Esophagus muscularis mucosa (tissue), 4 donors: ENCODE results near the gene CAND1. TPM values are rescaled to one million over a fixed set of nuclear protein-coding genes. Genes with fewer than 3 reads are reported as not detected.

Experiments
- DNase-seq: peaks from one replicate; pipeline ENCODE4 v3.0.0-alpha.2; 2017; ENCODE audit errors: extremely low spot score
- H3K27ac ChIP-seq, 4 donors: fragments of 200-600 bp; sonication (generic); replicated peaks in 1 of 4; 1 replicate in 3 of 4; 2 replicates in 1 of 4; pipeline ENCODE4 v1.5.1; 2016 to 2019; ENCODE audit warnings: mild to moderate bottlenecking in 1 of 4
- H3K27me3 ChIP-seq, 4 donors: fragments of 200-600 bp; sonication (generic); one replicate each; pipeline versions ENCODE4 v1.5.1 to v1.6.0; 2016 to 2019
- H3K36me3 ChIP-seq, 4 donors: fragments of 200-600 bp; sonication (generic); one replicate each; pipeline ENCODE4 v1.5.1; 2016 to 2019
- H3K4me1 ChIP-seq, 4 donors: fragments of 200-600 bp; sonication (generic); one replicate each; pipeline ENCODE4 v1.5.1; 2016 to 2019
- H3K4me3 ChIP-seq, 4 donors: fragments of 200-600 bp; sonication (generic); 1 replicate in 2 of 4; 2 replicates in 2 of 4; pipeline ENCODE4 v1.5.1; 2016 to 2019; ENCODE audit warnings: mild to moderate bottlenecking in 4 of 4, moderate library complexity in 1 of 4
- H3K9me3 ChIP-seq, 4 donors: fragments of 200-600 bp; sonication (generic); 1 replicate in 3 of 4; 2 replicates in 1 of 4; pipeline ENCODE4 v1.5.1; 2016 to 2019
- EP300 ChIP-seq: sonication (generic); formaldehyde crosslinking; IDR thresholded peaks from one replicate; pipeline ENCODE4 v1.6.1; 2017; ENCODE audit warnings: antibody characterized with exemption
- POLR2A ChIP-seq: fragments of 450-650 bp; IDR thresholded peaks from one replicate; pipeline ENCODE4 v1.6.1; 2017; ENCODE audit warnings: antibody characterized with exemption, moderate library complexity, mild to moderate bottlenecking, low read depth
- POLR2AphosphoS5 ChIP-seq, 2 donors: sonication (generic); formaldehyde crosslinking; IDR thresholded peaks; one replicate each; pipeline ENCODE4 v1.6.1; 2017; ENCODE audit warnings: antibody characterized with exemption in 2 of 2
- WGBS: methylation state at CpG from one replicate; pipeline ENCODE4 v1.1.5; 2018; 5-methylcytosine and 5-hydroxymethylcytosine counted together
- intact Hi-C: fragments of 100-400 bp; cut with DNase I; formaldehyde crosslinking; loops from one replicate; pipeline ENCODE4 v1.15.1; 2023
- total RNA-seq, 4 donors: library from RNA; depleted of rRNA; stranded (reverse); fragments of >200 nt; gene quantifications; one replicate each; pipeline versions ENCODE4 v1.1.0 to v1.2.1, GENCODE V29; 2016
- TF ChIP-seq, protein P1 (sequence below), 3 experiments: fragments of 200-600 bp in 2 of 3; fragments of 450-650 bp in 1 of 3; sonication (generic) in 2 of 3; IDR thresholded peaks; one replicate each; pipeline ENCODE4 v1.5.1; 2017 to 2019; ENCODE audit warnings: antibody characterized with exemption in 3 of 3, mild to moderate bottlenecking in 2 of 3, moderate library complexity in 1 of 3

Gene CAND1
- total RNA-seq, 4 donors from 2014 or later, result 56.8 to 85.3 (median 75.7) TPM

DNA sequence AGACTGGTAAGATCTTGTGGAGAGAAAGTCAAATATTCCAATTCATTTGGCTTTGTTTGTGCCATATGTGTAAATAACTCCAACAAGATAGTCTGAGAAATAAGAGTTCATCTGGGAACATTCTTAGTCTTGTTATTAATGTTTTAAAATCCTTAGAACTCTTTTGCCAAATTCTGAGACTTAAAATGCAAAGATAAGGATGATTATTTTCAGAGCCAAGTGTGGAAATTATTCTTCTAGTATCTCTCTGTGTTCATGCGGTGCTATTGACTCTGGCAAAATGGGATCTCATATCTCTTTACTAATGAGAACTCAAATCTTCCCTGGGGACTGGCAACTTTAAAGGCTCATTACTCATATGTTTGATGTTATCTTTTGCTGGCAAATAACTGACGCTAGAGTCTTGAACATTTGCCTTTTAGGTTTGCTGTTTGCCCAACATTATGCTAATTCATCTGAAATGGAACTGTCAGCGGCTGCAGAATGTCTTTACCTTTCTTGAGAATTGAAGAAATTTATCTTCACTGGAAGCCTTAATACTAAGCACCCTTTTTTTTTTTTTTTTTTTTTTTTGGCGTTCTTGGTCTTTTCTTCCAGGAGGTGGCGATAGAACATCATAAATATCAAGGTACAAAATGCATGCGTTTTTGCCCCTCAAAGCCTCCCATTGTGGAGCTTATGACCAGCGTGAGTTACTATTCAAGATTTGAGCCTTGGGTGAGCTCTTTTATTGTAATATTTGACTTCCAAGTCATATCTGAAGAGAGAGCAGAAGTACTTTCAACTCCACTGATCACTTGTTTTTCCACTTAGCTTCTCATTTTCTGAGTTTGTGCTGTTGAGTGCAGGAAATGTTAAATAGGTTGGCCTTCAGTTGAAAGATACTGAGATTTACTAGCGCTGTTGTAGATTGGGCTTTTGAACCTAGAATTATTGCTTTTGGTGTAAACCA is 86.5 kb downstream of the CAND1 start:
- H3K4me1 ChIP-seq, result peaks cover 14 to 30% (median 23%) of the 10 kb centered on the region in 4 donors
- H3K27ac ChIP-seq, result peak overlapping the region in 2 of 4 donors; percentile 37 to 58
- no peak overlapping the region for H3K4me3 ChIP-seq
- no peak for DNase-seq
- intact Hi-C loops, result loop anchor here (2.0 to 5.0 kb wide), 4 partner anchors 87 to 687 kb away; no protein-coding TSS in a partner anchor
- TF ChIP-seq POLR2AphosphoS5 (IDR thresholded peaks at IDR 0.05) (no peak), POLR2A (no peak)
- TF ChIP-seq, protein P1, sequence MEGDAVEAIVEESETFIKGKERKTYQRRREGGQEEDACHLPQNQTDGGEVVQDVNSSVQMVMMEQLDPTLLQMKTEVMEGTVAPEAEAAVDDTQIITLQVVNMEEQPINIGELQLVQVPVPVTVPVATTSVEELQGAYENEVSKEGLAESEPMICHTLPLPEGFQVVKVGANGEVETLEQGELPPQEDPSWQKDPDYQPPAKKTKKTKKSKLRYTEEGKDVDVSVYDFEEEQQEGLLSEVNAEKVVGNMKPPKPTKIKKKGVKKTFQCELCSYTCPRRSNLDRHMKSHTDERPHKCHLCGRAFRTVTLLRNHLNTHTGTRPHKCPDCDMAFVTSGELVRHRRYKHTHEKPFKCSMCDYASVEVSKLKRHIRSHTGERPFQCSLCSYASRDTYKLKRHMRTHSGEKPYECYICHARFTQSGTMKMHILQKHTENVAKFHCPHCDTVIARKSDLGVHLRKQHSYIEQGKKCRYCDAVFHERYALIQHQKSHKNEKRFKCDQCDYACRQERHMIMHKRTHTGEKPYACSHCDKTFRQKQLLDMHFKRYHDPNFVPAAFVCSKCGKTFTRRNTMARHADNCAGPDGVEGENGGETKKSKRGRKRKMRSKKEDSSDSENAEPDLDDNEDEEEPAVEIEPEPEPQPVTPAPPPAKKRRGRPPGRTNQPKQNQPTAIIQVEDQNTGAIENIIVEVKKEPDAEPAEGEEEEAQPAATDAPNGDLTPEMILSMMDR (IDR thresholded peaks at IDR 0.05), result peak; percentile 42 to 54 (median 47)
- H3K27me3 ChIP-seq, result no peaks in the 10 kb centered on the region
- no peaks in the 10 kb centered on the region for H3K9me3 ChIP-seq
- WGBS, result 22% methylated on average over 8 of the region's 8 CpGs
- H3K36me3 ChIP-seq, result no peaks in the 10 kb centered on the region

DNA sequence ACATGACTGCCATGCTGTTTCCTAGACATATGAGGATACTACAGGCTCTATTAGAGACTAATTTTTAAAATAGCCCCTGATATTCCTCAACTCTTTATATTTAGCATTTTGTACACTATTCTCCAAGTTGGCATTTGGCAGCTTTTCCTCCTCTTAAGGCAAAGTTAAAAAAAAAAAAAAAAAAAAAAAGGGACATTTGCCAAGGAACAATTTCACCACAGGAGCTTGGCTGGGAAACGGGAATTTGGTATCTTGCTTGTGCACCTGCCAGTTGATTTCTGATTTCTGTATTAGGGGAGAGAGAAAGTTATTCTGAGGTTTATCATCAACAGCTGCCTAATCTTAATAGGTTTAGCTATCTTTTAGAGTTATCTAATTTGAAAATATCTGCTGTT is 87.2 kb downstream of the CAND1 start:
- Histone ChIP-seq H3K9me3 (no peaks in the 10 kb centered on the region), H3K36me3 (no peaks in the 10 kb centered on the region), H3K4me3 (no peak overlapping the region), H3K4me1 (peaks cover 14 to 30% (median 23%) of the 10 kb centered on the region in 4 donors), H3K27ac (peak overlapping the region in 2 of 4 donors; percentile 37 to 58), H3K27me3 (no peaks in the 10 kb centered on the region)
- intact Hi-C loops, result loop anchor here (5.0 kb wide), 3 partner anchors 86 to 686 kb away; no protein-coding TSS in a partner anchor
- TF ChIP-seq POLR2AphosphoS5 (IDR thresholded peaks at IDR 0.05) (no peak), POLR2A (no peak), EP300 (no peak)
- TF ChIP-seq, protein P1 (IDR thresholded peaks at IDR 0.05), result no peak
- no peak for DNase-seq
- 20% methylated on average over 1 of the region's 1 CpG for WGBS

DNA sequence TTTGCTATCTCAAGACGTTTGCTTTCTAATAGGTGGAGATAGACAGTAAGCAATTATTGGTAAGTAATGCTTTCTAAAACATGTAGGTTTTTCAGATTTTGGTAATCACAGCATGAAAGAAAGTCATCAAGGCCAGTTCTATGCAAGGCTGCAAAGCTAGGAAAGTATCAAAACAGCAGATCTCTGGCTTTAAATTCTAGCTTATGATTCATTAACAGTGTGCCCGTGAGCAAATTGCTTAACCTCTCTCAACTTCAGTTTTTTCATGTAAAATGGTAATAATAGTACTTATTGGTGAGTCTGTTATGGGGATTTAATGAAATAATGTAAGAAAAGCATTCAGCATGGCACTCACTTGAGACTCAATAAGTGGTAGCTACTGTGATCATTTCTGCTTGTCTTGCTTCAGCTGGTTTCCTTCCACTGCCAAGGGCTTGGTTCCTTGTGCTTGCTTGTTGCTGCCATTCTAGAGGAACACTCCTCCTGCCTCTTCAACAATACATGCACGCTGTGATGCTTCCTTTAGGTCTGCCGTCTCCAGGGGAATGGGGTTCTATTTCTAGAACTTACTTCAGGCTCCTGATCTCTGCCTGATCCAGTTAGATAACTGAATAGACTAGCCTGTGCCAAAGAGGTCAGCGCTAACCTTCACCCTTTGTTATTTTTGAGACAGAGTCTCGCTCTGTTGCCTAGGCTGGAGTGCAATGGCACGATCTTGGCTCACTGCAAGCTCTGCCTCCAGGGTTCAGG is 88.4 kb downstream of the CAND1 start:
- peaks cover 14 to 30% (median 23%) of the 10 kb centered on the region in 4 donors for H3K4me1 ChIP-seq
- WGBS, result 84% methylated on average over 7 of the region's 7 CpGs
- H3K27me3 ChIP-seq, result no peaks in the 10 kb centered on the region
- no peaks in the 10 kb centered on the region for H3K36me3 ChIP-seq
- TF ChIP-seq POLR2AphosphoS5 (IDR thresholded peaks at IDR 0.05) (no peak), EP300 (no peak)
- TF ChIP-seq, protein P1 (IDR thresholded peaks at IDR 0.05), result no peak
- no peaks in the 10 kb centered on the region for H3K9me3 ChIP-seq
- intact Hi-C loops, result loop anchor here (5.0 kb wide), 3 partner anchors 85 to 685 kb away; no protein-coding TSS in a partner anchor
- no peak overlapping the region for H3K4me3 ChIP-seq
- H3K27ac ChIP-seq, result no peak overlapping the region
- DNase-seq, result no peak

DNA sequence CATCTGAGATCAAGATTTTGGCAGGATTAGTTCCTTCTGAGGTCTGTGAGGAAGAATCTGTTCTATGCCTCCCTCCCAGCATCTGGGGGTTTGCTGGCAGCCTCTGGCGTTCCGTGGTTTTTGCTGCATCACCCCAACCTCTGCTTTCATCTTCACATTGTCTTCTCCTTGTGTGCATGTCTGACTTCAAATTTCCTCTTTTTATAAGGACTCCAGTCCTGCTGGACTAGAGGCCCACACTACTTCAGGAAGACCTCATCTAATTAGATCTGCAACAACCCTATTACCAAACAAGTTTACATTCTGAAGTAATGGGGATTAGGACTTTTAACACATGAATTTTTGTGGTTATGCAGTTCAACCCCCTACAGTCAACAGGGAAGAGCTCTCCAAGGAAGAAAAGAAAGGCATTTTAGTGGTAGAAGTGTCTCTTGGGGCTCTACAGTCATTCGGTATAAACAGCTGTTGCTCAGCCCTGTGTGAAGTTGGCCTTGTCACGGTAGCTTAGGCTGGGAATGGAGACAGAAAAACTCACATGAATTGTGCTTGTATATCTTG is 89.7 kb downstream of the CAND1 start:
- no peak for DNase-seq
- intact Hi-C loops, result loop anchor here (5.0 kb wide), 3 partner anchors 83 to 683 kb away; no protein-coding TSS in a partner anchor
- H3K4me1 ChIP-seq, result peaks cover 14 to 29% (median 23%) of the 10 kb centered on the region in 4 donors
- no peaks in the 10 kb centered on the region for H3K36me3 ChIP-seq
- H3K4me3 ChIP-seq, result no peak overlapping the region
- TF ChIP-seq, protein P1 (IDR thresholded peaks at IDR 0.05), result no peak
- TF ChIP-seq POLR2A (no peak), POLR2AphosphoS5 (IDR thresholded peaks at IDR 0.05) (no peak), EP300 (no peak)
- H3K27ac ChIP-seq, result no peak overlapping the region
- 50% methylated on average over 4 of the region's 4 CpGs for WGBS
- no peaks in the 10 kb centered on the region for H3K27me3 ChIP-seq
- no peaks in the 10 kb centered on the region for H3K9me3 ChIP-seq
